ENCODE data around the gene PSMD14.

PSMD14 gene

GRCh38 chr2:161343235-161343634 lies 35.0 kb downstream of the PSMD14 start:
- H3K4me3 ChIP-seq (replicated peaks in 1 of 2; ENCODE audit: low read depth in 2 of 2, low read length in 2 of 2): no peak overlapping the region
- DNase-seq (ENCODE audit: low read depth in 2 of 2): no peak
- no peak for TF ChIP-seq CTCF (IDR thresholded peaks at IDR 0.05; ENCODE audit: low read depth, low read length)

GRCh38 chr2:161344692-161345091 lies 36.5 kb downstream of the PSMD14 start:
- no peak for TF ChIP-seq CTCF (IDR thresholded peaks at IDR 0.05; ENCODE audit: low read depth, low read length)
- DNase-seq (ENCODE audit: low read depth in 2 of 2): no peak
- no peak overlapping the region for H3K4me3 ChIP-seq (replicated peaks in 1 of 2; ENCODE audit: low read depth in 2 of 2, low read length in 2 of 2)

- no peak overlapping the region for H3K4me3 ChIP-seq (replicated peaks in 1 of 2; ENCODE audit: low read depth in 2 of 2, low read length in 2 of 2)
- DNase-seq (ENCODE audit: low read depth in 2 of 2): no peak
- TF ChIP-seq CTCF (IDR thresholded peaks at IDR 0.05; ENCODE audit: low read depth, low read length): no peak
Observed at GRCh38 chr2:161351678-161352077, 43.5 kb downstream of the PSMD14 start.

GRCh38 chr2:161352719-161353118 lies 44.5 kb downstream of the PSMD14 start:
- TF ChIP-seq CTCF (IDR thresholded peaks at IDR 0.05; ENCODE audit: low read depth, low read length): no peak
- no peak overlapping the region for H3K4me3 ChIP-seq (replicated peaks in 1 of 2; ENCODE audit: low read depth in 2 of 2, low read length in 2 of 2)
- DNase-seq (ENCODE audit: low read depth in 2 of 2): no peak

GRCh38 chr2:161353543-161353942 lies 45.3 kb downstream of the PSMD14 start:
- TF ChIP-seq CTCF (IDR thresholded peaks at IDR 0.05; ENCODE audit: low read depth, low read length): no peak
- no peak overlapping the region for H3K4me3 ChIP-seq (replicated peaks in 1 of 2; ENCODE audit: low read depth in 2 of 2, low read length in 2 of 2)
- DNase-seq (ENCODE audit: low read depth in 2 of 2): no peak

- DNase-seq (ENCODE audit: low read depth in 2 of 2): no peak
- no peak for TF ChIP-seq CTCF (IDR thresholded peaks at IDR 0.05; ENCODE audit: low read depth, low read length)
- H3K4me3 ChIP-seq (replicated peaks in 1 of 2; ENCODE audit: low read depth in 2 of 2, low read length in 2 of 2): no peak overlapping the region
Observed at GRCh38 chr2:161354106-161354505, 45.9 kb downstream of the PSMD14 start.

- no peak for DNase-seq (ENCODE audit: low read depth in 2 of 2)
- H3K4me3 ChIP-seq (replicated peaks in 1 of 2; ENCODE audit: low read depth in 2 of 2, low read length in 2 of 2): no peak overlapping the region
- no peak for TF ChIP-seq CTCF (IDR thresholded peaks at IDR 0.05; ENCODE audit: low read depth, low read length)
Observed at GRCh38 chr2:161355106-161355505, 46.9 kb downstream of the PSMD14 start.
